Tibial nerve (tissue), 4 donors: Measurements from ENCODE around the gene PTCD1.

Experiments used
- CTCF ChIP-seq, 5 experiments: fragments of 200-600 bp in 3 of 5; fragments of 450-650 bp in 2 of 5; sonication (generic) in 3 of 5; IDR thresholded peaks; one replicate each; pipeline ENCODE4 v1.5.1; 2016 to 2019; ENCODE audit warnings: antibody characterized with exemption in 5 of 5, mild to moderate bottlenecking in 3 of 5, moderate library complexity in 2 of 5
- EP300 ChIP-seq, 2 donors: sonication (generic); formaldehyde crosslinking; IDR thresholded peaks; one replicate each; pipeline ENCODE4 v1.6.1; 2017; ENCODE audit warnings: antibody characterized with exemption in 2 of 2, mild to moderate bottlenecking in 1 of 2
- POLR2A ChIP-seq, 2 donors: fragments of 450-650 bp; IDR thresholded peaks; one replicate each; pipeline ENCODE4 v1.6.1; 2017; ENCODE audit warnings: antibody characterized with exemption in 2 of 2, mild to moderate bottlenecking in 2 of 2, moderate library complexity in 2 of 2

GRCh38 chr7:99485094-99485493, 46.5 kb upstream of the PTCD1 start:
- TF ChIP-seq CTCF (IDR thresholded peaks at IDR 0.05) (no peak), POLR2A (IDR thresholded peaks at IDR 0.05) (no peak), EP300 (IDR thresholded peaks at IDR 0.05) (no peak)
